H1 (cell line): ENCODE measurements around the gene SLC2A14. TPM values are rescaled to one million over a fixed set of nuclear protein-coding genes. Genes with fewer than 3 reads are reported as not detected.
A peak's percentile ranks its signal among the peaks of the same experiment; 100 is the strongest.
"Not testable (repeated sequence)": the region's sequence is repeated elsewhere in the genome, so short reads cannot be mapped to it uniquely, and the experiment has no call there.

Experiments
- CTCF ChIA-PET: fragments of 300-600 bp; sonication (Branson Sonifier 250); formaldehyde crosslinking; loops from one replicate; lab custom pipeline; 2021; ENCODE audit not compliant: partially characterized antibody; lab: Charles Lee
- POLR2A ChIA-PET: fragments of 300-600 bp; sonication (Branson Sonifier 250); formaldehyde crosslinking; loops from one replicate; lab custom pipeline; 2021; ENCODE audit warnings: inconsistent platforms; ENCODE audit not compliant: partially characterized antibody; lab: Charles Lee
- DNase-seq, 2 experiments: peaks; one replicate each; pipeline versions ENCODE4 v3.0.0 to v3.0.0-alpha.2; 2010 to 2022; ENCODE audit warnings: low spot score in 2 of 2, low read depth in 1 of 2, mixed read lengths in 1 of 2
- FAIRE-seq: peaks from 2 replicates; lab custom pipeline; 2011; peaks lifted over from hg19 to GRCh38; lab: Jason Lieb, UNC
- H2AFZ ChIP-seq: 2 replicates; pipeline ENCODE4 v1.8.1; 2012; ENCODE audit warnings: low read length, inconsistent platforms
- H2AK5ac ChIP-seq: 2 replicates; pipeline ENCODE4 v1.6.1; 2013; ENCODE audit warnings: low read depth, low read length
- H2BK120ac ChIP-seq: replicated peaks from 2 replicates; pipeline ENCODE3; 2013; ENCODE audit warnings: low read depth, low read length, inconsistent platforms
- H2BK12ac ChIP-seq: 2 replicates; pipeline ENCODE4 v1.6.1; 2013; ENCODE audit warnings: low read depth, low read length
- H2BK15ac ChIP-seq: 2 replicates; pipeline ENCODE4 v1.6.1; 2013; ENCODE audit warnings: low read length
- H2BK20ac ChIP-seq: 2 replicates; pipeline ENCODE4 v1.6.1; 2013; ENCODE audit warnings: low read length
- H2BK5ac ChIP-seq: 2 replicates; pipeline ENCODE4 v1.6.1; 2013; ENCODE audit warnings: low read depth, low read length
- H3K14ac ChIP-seq: 2 replicates; pipeline ENCODE4 v1.6.1; 2013; ENCODE audit warnings: inconsistent platforms; ENCODE audit not compliant: insufficient read length
- H3K18ac ChIP-seq: 2 replicates; pipeline ENCODE4 v1.6.1; 2013; ENCODE audit warnings: low read length; ENCODE audit errors: extremely low read depth
- H3K23ac ChIP-seq: 2 replicates; pipeline ENCODE4 v1.6.1; 2013; ENCODE audit warnings: inconsistent platforms; ENCODE audit not compliant: insufficient read length
- H3K23me2 ChIP-seq: 2 replicates; pipeline ENCODE4 v1.6.1; 2013; ENCODE audit warnings: low read depth, low read length
- H3K27ac ChIP-seq: 2 replicates; pipeline ENCODE4 v1.6.1; 2011; ENCODE audit warnings: low read depth, low read length, inconsistent platforms
- H3K27me3 ChIP-seq, 4 experiments: replicated peaks in 1 of 4; 1 replicate in 1 of 4; 2 replicates in 3 of 4; pipeline versions ENCODE4 v1.6.1 to v1.8.1; 2011 to 2013; ENCODE audit warnings: low read length in 3 of 4, mild to moderate bottlenecking in 3 of 4, inconsistent platforms in 2 of 4, mixed read lengths in 2 of 4, moderate library complexity in 1 of 4; ENCODE audit not compliant: control insufficient read depth in 3 of 4, insufficient read depth in 3 of 4; ENCODE audit errors: extremely low read depth in 1 of 4
- H3K36me3 ChIP-seq, 4 experiments: 2 replicates each; pipeline versions ENCODE4 v1.6.1 to v1.8.1; 2011 to 2013; ENCODE audit warnings: mild to moderate bottlenecking in 4 of 4, low read length in 3 of 4, moderate library complexity in 2 of 4, control low read depth in 1 of 4, inconsistent platforms in 1 of 4; ENCODE audit not compliant: insufficient read depth in 4 of 4, control insufficient read depth in 2 of 4
- H3K4ac ChIP-seq: replicated peaks from 2 replicates; pipeline ENCODE3; 2013; ENCODE audit warnings: low read length, low read depth, mixed read lengths, inconsistent platforms; ENCODE audit not compliant: insufficient read length
- H3K4me1 ChIP-seq, 4 experiments: replicated peaks in 1 of 4; 1 replicate in 1 of 4; 2 replicates in 3 of 4; pipeline versions ENCODE4 v1.6.1 to v1.8.1; 2011 to 2013; ENCODE audit warnings: low read length in 3 of 4, inconsistent platforms in 2 of 4, mixed read lengths in 1 of 4; ENCODE audit not compliant: insufficient read depth in 4 of 4, control insufficient read depth in 3 of 4
- H3K4me2 ChIP-seq, 2 experiments: 2 replicates each; pipeline versions ENCODE4 v1.6.1 to v1.8.1; 2011 to 2013; ENCODE audit warnings: low read depth in 2 of 2, low read length in 2 of 2, control low read depth in 1 of 2, inconsistent platforms in 1 of 2, mild to moderate bottlenecking in 1 of 2; ENCODE audit not compliant: insufficient read depth in 1 of 2
- H3K4me3 ChIP-seq, 4 experiments: fragments of 200-600, 300-600 bp in 1 of 4; sonication (generic), shearing (Covaris generic), sonication (Bioruptor Twin) in 1 of 4; 2 replicates each; pipeline versions ENCODE4 v1.5.1 to v1.8.1; 2011 to 2016; ENCODE audit warnings: low read length in 4 of 4, low read depth in 3 of 4, control low read depth in 2 of 4, inconsistent platforms in 2 of 4, mild to moderate bottlenecking in 2 of 4, mixed read lengths in 1 of 4, moderate library complexity in 1 of 4; ENCODE audit not compliant: insufficient read depth in 2 of 4; ENCODE audit errors: extremely low read depth in 1 of 4
- H3K56ac ChIP-seq: replicated peaks from 2 replicates; pipeline ENCODE3; 2013; ENCODE audit warnings: low read depth, mild to moderate bottlenecking, mixed read lengths, low read length, inconsistent platforms; ENCODE audit not compliant: insufficient read length
- H3K79me1 ChIP-seq: 2 replicates; pipeline ENCODE4 v1.6.1; 2013; ENCODE audit warnings: low read depth, low read length, control low read depth
- H3K79me2 ChIP-seq, 2 experiments: 2 replicates each; pipeline versions ENCODE4 v1.6.1 to v1.8.1; 2012 to 2013; ENCODE audit warnings: low read length in 2 of 2, mild to moderate bottlenecking in 2 of 2, inconsistent platforms in 1 of 2; ENCODE audit not compliant: insufficient read depth in 2 of 2, control insufficient read depth in 1 of 2
- H3K9ac ChIP-seq, 4 experiments: replicated peaks in 1 of 4; 1 replicate in 1 of 4; 2 replicates in 3 of 4; pipeline versions ENCODE4 v1.6.1 to v1.8.1; 2011 to 2013; ENCODE audit warnings: low read depth in 3 of 4, low read length in 3 of 4, control low read depth in 2 of 4, mild to moderate bottlenecking in 2 of 4, moderate library complexity in 2 of 4, inconsistent platforms in 1 of 4; ENCODE audit errors: extremely low read depth in 1 of 4
- H3K9me3 ChIP-seq, 2 experiments: 2 replicates each; pipeline versions ENCODE4 v1.6.1 to v1.8.1; 2012 to 2013; ENCODE audit warnings: mild to moderate bottlenecking in 2 of 2, moderate library complexity in 2 of 2, control low read depth in 1 of 2, inconsistent platforms in 1 of 2, low read depth in 1 of 2, low read length in 1 of 2, mixed read lengths in 1 of 2; ENCODE audit not compliant: insufficient read depth in 2 of 2
- H4K20me1 ChIP-seq, 2 experiments: replicated peaks in 1 of 2; 2 replicates each; pipeline versions ENCODE3 to v1.8.1; 2011 to 2013; ENCODE audit warnings: inconsistent platforms in 2 of 2, low read length in 2 of 2, mild to moderate bottlenecking in 1 of 2; ENCODE audit not compliant: insufficient read depth in 2 of 2, control insufficient read depth in 1 of 2
- H4K5ac ChIP-seq: 2 replicates; pipeline ENCODE4 v1.6.1; 2013; ENCODE audit warnings: low read length, low read depth, mixed read lengths, inconsistent platforms; ENCODE audit not compliant: insufficient read length
- H4K8ac ChIP-seq: 2 replicates; pipeline ENCODE4 v1.8.0; 2013; ENCODE audit warnings: mild to moderate bottlenecking, moderate library complexity, low read length, inconsistent platforms; ENCODE audit not compliant: insufficient read depth; ENCODE audit errors: extremely low read depth
- H4K91ac ChIP-seq: replicated peaks from 2 replicates; pipeline ENCODE3; 2013; ENCODE audit warnings: low read length, mixed read lengths, inconsistent platforms; ENCODE audit not compliant: insufficient read length
- WGBS, 2 experiments: shearing (Covaris generic) in 1 of 2; methylation state at CpG; one replicate each; pipeline versions ENCODE4 v1.1.6 to v1.1.7; 2013 to 2015; ENCODE audit warnings: low lambda C conversion rate in 2 of 2, mixed read lengths in 2 of 2, inconsistent platforms in 1 of 2, low coverage in 1 of 2, missing lambda C conversion rate in 1 of 2; ENCODE audit not compliant: insufficient replicate concordance in 2 of 2, insufficient coverage in 1 of 2, insufficient read length in 1 of 2; ENCODE audit errors: extremely low coverage in 1 of 2, missing lambda C conversion rate in 1 of 2; 5-methylcytosine and 5-hydroxymethylcytosine counted together
- polyA plus RNA-seq, 7 experiments: library from polyadenylated mRNA; depleted of rRNA in 3 of 7; stranded (reverse) in 5 of 7; unstranded in 2 of 7; fragments of >200 nt in 5 of 7; fragments of 200-250 nt in 2 of 7; gene quantifications; 1 replicate in 5 of 7; 2 replicates in 1 of 7; 4 replicates in 1 of 7; pipeline versions ENCODE4 v1.2.1 to v1.2.3, GENCODE V29; 2011 to 2013; ENCODE audit warnings: missing spikeins in 2 of 7, mixed read lengths in 2 of 7
- total RNA-seq: library from RNA; stranded (reverse); fragmentation: NEBNext Ultra II Directional; extraction: Animal tissue kit (Norgen Biotek cat#: 25700); gene quantifications from 2 replicates; pipeline ENCODE4 v1.2.1, GENCODE V29; 2021

The SLC2A14 gene
- total and polyA plus RNA-seq, 2 of the 8 experiments (the other 6 are each of a cell fraction or from before 2014, with no cell fraction given), result 11.1 to 19.3 TPM

DNA sequence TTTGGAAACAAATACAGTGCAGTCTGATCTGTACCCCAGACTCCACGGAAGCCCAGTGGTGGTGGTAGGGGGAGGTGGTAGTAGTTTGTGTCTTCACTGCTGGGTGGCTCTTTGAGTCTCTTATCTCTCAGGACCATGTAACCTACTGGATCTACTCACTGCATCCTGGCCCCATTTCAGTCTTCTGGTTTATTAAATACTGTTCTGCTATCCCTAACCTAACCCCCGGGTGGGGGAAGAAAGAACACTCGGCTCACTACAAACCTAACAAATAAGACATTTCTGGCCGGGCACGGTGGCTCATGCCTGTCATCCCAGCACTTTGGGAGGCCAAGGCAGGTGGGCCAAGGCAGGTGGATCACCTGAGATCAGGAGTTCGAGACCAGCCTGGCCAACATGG, 39.5 kb downstream of the SLC2A14 start:
- not testable (repeated sequence) for H4K8ac ChIP-seq, H2BK12ac ChIP-seq, H3K27ac ChIP-seq, H2BK120ac ChIP-seq, H3K36me3 ChIP-seq, H4K91ac ChIP-seq, H3K56ac ChIP-seq, H3K23me2 ChIP-seq, H3K4me3 ChIP-seq, H2AFZ ChIP-seq, H3K14ac ChIP-seq, H3K79me2 ChIP-seq, H4K5ac ChIP-seq, H3K9ac ChIP-seq, H3K18ac ChIP-seq, H3K79me1 ChIP-seq, DNase-seq, H3K4me2 ChIP-seq, FAIRE-seq, H3K4ac ChIP-seq, H3K4me1 ChIP-seq, H2AK5ac ChIP-seq, H3K9me3 ChIP-seq, H2BK5ac ChIP-seq, H2BK15ac ChIP-seq, H3K27me3 ChIP-seq, H3K23ac ChIP-seq, H4K20me1 ChIP-seq
- 89% methylated on average over 6 of the region's 6 CpGs; no CpG with 5 or more reads in 1 of the 2 experiments for whole genome bisulfite sequencing, 2 experiments
- POLR2A ChIA-PET, result interaction anchor here (0.6 to 1.5 kb wide), 3 partner anchors 9 to 101 kb away, joined by 4 to 7 read pairs (median 5); no protein-coding TSS in a partner anchor
- CTCF ChIA-PET, result interaction anchor here (0.6 to 3.0 kb wide), 15 partner anchors 8 to 876 kb away, joined by 3 to 15 read pairs (median 3); no protein-coding TSS in a partner anchor
- H2BK20ac ChIP-seq, result 0 out of 2 replicates have a peak overlapping the region, but pooled peaks have one; percentile 6
